Measurements from ENCODE around the gene EQTN. TPM values are rescaled to one million over a fixed set of nuclear protein-coding genes. Genes with fewer than 3 reads are reported as not detected.

EQTN gene
- polyA plus RNA-seq (2013, experiment 1 of 2): 0.48 TPM
- polyA plus RNA-seq (2013, experiment 2 of 2): not detected

DNA sequence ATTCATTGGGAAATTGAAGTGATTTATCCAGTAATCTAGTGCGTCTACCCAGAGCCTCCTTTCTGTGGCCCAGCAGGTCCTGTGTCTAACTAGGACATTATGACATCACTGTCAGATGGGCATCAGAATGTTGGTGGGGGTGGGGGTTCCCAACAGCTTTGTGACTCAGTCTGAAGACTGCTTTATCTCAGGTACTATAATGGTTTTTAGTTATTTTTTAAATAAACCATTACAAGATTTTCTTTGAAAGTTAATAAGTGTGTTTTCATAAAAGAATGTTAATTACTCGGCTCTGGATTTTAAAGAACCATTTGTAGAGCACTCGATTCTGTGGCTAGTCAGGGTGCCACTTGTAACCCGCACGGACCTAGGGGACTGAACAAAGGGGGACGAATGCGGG is at the start of gene EQTN:
Gene EQTN (minus strand): TSS at position 101 of the 400 bp plus-strand sequence. CDS start 95 bp downstream, at position 6.
- Histone ChIP-seq H3K4me1 (ENCODE audit: control insufficient read depth, insufficient read depth, low read length, poor library complexity, severe bottlenecking) (no peaks in the 10 kb centered on the region), H3K27ac (ENCODE audit: low read depth, low read length, severe bottlenecking) (no peak within 1 kb of the TSS), H3K9me3 (ENCODE audit: control insufficient read depth, low read length) (no peaks in the 10 kb centered on the region), H3K36me3 (ENCODE audit: control insufficient read depth, insufficient read depth, low read length) (no peaks in the 10 kb centered on the region), H3K4me3 (ENCODE audit: extremely low read depth, insufficient read depth, low read length, poor library complexity, severe bottlenecking) (no peak within 1 kb of the TSS)
- 77 to 90% methylated on average over 6 to 7 of the region's 7 CpGs for WGBS, 2 experiments (ENCODE audit: insufficient coverage in 2 of 2)

DNA sequence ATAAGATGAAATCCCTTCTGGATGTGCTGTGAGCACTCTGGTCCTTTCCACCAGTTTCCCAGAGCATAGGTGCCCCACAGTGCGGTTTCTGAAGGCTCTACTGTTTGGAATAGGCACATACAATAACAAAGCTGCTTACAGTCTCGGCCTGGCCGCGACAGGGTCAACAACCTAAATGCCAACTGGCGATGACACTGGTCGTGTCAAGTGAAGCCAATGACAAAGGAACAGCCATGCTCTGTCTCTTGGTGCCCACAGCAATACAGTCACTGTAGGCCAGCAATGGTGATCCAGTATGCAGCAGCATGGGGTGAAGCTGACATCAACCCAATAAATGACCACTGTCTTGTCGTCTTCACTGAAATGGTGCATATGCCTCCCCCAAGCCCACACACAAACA is 47.8 kb upstream of the EQTN start:
- Histone ChIP-seq H3K9me3 (ENCODE audit: control insufficient read depth, low read length) (no peaks in the 10 kb centered on the region), H3K4me1 (ENCODE audit: control insufficient read depth, insufficient read depth, low read length, poor library complexity, severe bottlenecking) (peaks cover 3% of the 10 kb centered on the region), H3K36me3 (ENCODE audit: control insufficient read depth, insufficient read depth, low read length) (no peaks in the 10 kb centered on the region), H3K4me3 (ENCODE audit: extremely low read depth, insufficient read depth, low read length, poor library complexity, severe bottlenecking) (no peak overlapping the region), H3K27ac (ENCODE audit: low read depth, low read length, severe bottlenecking) (no peak overlapping the region)
- 90 to 92% methylated on average over 6 of the region's 7 CpGs for WGBS, 2 experiments (ENCODE audit: insufficient coverage in 2 of 2)

DNA sequence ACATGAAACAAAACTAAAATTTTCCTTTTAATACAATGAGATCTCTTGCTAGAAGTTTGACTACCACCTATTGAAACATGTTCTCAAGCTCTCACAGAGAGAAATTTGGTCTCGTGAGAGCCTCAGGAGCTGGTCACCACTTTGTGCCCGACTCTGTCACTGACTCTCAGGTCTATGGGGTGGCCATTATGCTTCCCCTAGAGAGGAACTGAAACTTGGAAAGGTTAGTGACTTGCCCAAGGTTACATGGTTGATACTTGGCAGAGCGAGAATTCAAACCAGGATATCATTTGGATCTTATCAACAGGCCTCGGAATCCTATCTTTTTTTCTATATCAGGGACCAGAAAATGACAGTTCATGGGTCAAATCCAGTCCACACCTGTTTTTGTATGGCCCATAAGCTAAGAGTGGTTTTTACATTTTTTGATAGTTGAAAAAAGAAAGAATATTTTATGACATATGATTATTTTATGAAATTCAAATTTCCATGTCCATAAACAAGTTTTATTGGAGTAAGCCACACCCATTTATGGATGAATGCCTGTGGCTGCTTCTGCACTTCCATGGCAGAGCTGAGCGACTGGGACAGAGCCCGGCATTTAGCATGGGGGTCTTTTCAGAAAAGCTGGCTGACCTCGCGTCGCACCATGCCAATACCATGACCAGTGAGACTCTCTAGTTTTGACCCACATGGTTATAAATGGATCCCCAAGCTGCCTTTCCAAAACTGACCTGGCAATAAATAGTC is 44.8 kb upstream of the EQTN start:
- no peak overlapping the region for H3K4me3 ChIP-seq (ENCODE audit: extremely low read depth, insufficient read depth, low read length, poor library complexity, severe bottlenecking)
- no peaks in the 10 kb centered on the region for H3K36me3 ChIP-seq (ENCODE audit: control insufficient read depth, insufficient read depth, low read length)
- peak overlapping the region; percentile 17 for H3K27ac ChIP-seq (ENCODE audit: low read depth, low read length, severe bottlenecking)
- 89 to 98% methylated on average over 6 to 9 of the region's 9 CpGs for WGBS, 2 experiments (ENCODE audit: insufficient coverage in 2 of 2)
- no peaks in the 10 kb centered on the region for H3K9me3 ChIP-seq (ENCODE audit: control insufficient read depth, low read length)
- peaks cover 4% of the 10 kb centered on the region for H3K4me1 ChIP-seq (ENCODE audit: control insufficient read depth, insufficient read depth, low read length, poor library complexity, severe bottlenecking)

DNA sequence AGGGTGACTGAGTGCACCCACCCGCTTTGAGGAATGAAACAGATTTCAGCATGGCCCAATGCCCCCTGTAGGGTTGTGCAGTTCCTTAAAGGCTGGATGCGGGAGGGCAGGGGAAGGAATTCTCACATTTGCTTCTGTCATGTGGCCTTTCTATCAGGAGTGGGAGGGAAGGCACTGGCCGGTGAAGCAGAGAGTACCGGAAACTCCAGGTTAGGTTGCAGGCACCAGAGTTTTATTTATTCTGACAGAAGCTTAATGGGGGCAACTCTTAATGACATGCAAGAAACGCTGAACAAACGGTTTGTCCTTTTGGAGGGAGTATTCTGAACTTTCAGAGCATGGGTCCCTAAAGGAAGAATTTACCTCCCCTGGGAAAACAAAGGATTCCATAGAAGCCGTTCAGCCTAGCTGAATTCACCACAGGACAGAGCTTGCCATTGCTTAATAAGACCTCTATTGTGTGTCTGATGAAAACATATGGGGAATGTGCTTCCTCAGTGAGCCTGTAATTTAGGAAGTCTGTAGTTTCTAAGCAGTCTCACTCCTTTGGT is 44.1 kb upstream of the EQTN start:
- Histone ChIP-seq H3K27ac (ENCODE audit: low read depth, low read length, severe bottlenecking) (no peak overlapping the region), H3K4me3 (ENCODE audit: extremely low read depth, insufficient read depth, low read length, poor library complexity, severe bottlenecking) (no peak overlapping the region), H3K36me3 (ENCODE audit: control insufficient read depth, insufficient read depth, low read length) (no peaks in the 10 kb centered on the region), H3K9me3 (ENCODE audit: control insufficient read depth, low read length) (no peaks in the 10 kb centered on the region), H3K4me1 (ENCODE audit: control insufficient read depth, insufficient read depth, low read length, poor library complexity, severe bottlenecking) (peaks cover 4% of the 10 kb centered on the region)
- WGBS, 2 experiments (ENCODE audit: insufficient coverage in 2 of 2): 73 to 75% methylated on average over 1 to 5 of the region's 7 CpGs

DNA sequence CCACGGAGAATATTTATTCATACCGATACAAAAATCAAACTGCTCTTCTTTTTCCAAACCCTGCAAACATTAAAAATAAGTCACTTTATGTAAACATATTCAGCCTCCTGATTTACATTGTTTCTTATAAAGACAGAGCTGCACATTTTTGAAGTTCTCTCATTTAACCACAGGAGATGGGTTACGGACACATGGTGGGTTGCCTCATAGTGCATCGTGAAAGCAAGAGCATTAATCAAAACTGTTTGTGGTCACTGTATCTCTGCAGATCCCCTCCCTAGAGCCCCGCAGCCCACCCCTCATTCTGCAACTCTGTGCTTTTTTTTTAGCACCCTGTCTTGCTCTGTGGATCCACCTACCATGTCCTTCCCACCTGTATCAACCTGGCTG is 43.3 kb upstream of the EQTN start:
- no peak overlapping the region for H3K4me3 ChIP-seq (ENCODE audit: extremely low read depth, insufficient read depth, low read length, poor library complexity, severe bottlenecking)
- 91 to 93% methylated on average over 4 to 5 of the region's 5 CpGs for WGBS, 2 experiments (ENCODE audit: insufficient coverage in 2 of 2)
- no peaks in the 10 kb centered on the region for H3K36me3 ChIP-seq (ENCODE audit: control insufficient read depth, insufficient read depth, low read length)
- H3K4me1 ChIP-seq (ENCODE audit: control insufficient read depth, insufficient read depth, low read length, poor library complexity, severe bottlenecking): peaks cover 4% of the 10 kb centered on the region
- no peak overlapping the region for H3K27ac ChIP-seq (ENCODE audit: low read depth, low read length, severe bottlenecking)
- H3K9me3 ChIP-seq (ENCODE audit: control insufficient read depth, low read length): no peaks in the 10 kb centered on the region

DNA sequence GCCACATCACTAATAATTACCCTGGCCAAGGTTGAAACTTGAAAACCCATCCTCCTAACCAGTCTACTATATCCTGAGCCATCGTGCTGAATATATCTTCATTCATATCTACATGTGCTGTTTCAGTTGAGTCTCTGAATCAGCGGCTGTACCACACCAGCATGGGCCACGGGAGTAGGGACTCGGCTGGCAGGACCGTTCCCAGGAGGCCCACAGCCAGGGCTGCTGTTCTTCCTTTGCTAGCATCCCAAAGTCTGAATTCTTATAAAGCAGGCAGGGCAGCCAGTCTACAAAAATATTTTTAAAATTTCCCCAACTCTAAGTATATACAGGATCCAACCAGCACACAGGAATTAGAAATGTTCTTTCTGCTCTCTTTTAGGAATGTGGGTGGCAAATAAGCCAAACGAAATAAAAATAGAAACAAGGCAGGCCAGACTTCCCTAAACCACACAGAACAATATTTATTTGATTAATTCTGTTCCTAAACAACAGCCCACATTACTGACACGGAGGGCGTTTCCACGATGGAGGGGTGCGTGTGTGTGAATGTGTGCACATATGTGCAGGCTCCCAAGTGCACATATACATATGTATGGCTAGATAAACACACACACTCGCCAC is 42.8 kb upstream of the EQTN start:
- H3K4me3 ChIP-seq (ENCODE audit: extremely low read depth, insufficient read depth, low read length, poor library complexity, severe bottlenecking): no peak overlapping the region

DNA sequence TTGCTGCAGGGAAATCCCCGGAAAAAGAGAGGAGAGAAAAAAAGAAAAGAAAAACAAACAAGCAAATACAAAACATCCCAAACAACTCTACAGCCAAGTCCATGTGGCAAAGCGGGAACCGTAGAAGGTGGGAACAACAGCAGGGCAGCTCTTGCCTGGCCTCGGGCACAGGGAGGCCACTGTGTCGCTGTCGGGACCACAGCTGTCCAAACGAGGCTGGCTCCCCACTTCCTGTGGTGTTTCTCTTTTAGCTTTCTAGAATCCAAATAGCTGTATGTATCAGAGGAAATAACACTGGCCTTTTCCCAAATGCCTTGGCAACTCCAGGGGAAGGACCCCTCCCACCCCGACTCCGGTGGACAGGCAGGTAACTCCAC is 41.6 kb upstream of the EQTN start:
- no peak overlapping the region for H3K27ac ChIP-seq (ENCODE audit: low read depth, low read length, severe bottlenecking)
- no peaks in the 10 kb centered on the region for H3K36me3 ChIP-seq (ENCODE audit: control insufficient read depth, insufficient read depth, low read length)
- H3K4me3 ChIP-seq (ENCODE audit: extremely low read depth, insufficient read depth, low read length, poor library complexity, severe bottlenecking): no peak overlapping the region
- no peaks in the 10 kb centered on the region for H3K9me3 ChIP-seq (ENCODE audit: control insufficient read depth, low read length)
- H3K4me1 ChIP-seq (ENCODE audit: control insufficient read depth, insufficient read depth, low read length, poor library complexity, severe bottlenecking): peaks cover 4% of the 10 kb centered on the region
- 93 to 95% methylated on average over 4 to 8 of the region's 9 CpGs for WGBS, 2 experiments (ENCODE audit: insufficient coverage in 2 of 2)

More for the DNA sequence above, 42.8 kb upstream of the EQTN start:
- 87 to 97% methylated on average over 5 to 6 of the region's 11 CpGs for WGBS, 2 experiments (ENCODE audit: insufficient coverage in 2 of 2)
- H3K36me3 ChIP-seq (ENCODE audit: control insufficient read depth, insufficient read depth, low read length): no peaks in the 10 kb centered on the region
- H3K4me1 ChIP-seq (ENCODE audit: control insufficient read depth, insufficient read depth, low read length, poor library complexity, severe bottlenecking): peaks cover 4% of the 10 kb centered on the region
- H3K9me3 ChIP-seq (ENCODE audit: control insufficient read depth, low read length): no peaks in the 10 kb centered on the region
- no peak overlapping the region for H3K27ac ChIP-seq (ENCODE audit: low read depth, low read length, severe bottlenecking)

DNA sequence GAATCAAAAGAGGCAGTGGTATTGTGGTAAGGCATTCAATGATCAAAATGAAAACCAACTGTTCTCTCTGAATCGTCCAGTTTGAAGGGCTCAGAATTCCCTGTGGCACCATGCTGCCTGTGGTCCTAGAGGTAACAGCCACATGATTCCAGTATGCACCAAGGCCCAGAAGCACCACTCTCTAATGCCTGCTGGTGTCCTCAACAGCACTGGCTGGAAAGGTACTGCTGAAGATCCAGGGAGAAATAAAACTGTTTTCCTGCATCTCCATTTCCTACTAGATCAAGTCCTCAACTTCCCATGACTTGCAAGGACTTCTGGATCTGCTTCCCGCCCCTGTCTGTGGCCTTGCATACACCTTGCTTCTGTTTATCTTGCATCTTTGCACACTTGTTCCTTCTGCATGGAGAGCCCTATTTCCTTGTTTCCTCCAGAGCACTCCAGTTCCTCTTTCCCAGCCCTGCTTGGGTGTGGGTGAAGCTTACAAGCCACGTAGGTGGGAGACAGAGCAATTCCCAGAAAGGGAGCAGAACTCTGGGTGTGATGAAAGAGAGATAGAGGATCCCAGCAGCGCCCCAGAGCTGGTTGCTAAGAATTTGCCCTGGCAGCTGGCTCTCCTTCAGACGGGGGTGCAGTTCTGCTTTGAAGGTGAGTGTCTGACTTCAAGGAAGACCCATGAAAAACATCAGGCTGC is 41.0 kb upstream of the EQTN start:
- 83 to 96% methylated on average over 4 of the region's 5 CpGs for WGBS, 2 experiments (ENCODE audit: insufficient coverage in 2 of 2)
- no peak overlapping the region for H3K4me3 ChIP-seq (ENCODE audit: extremely low read depth, insufficient read depth, low read length, poor library complexity, severe bottlenecking)
- no peaks in the 10 kb centered on the region for H3K9me3 ChIP-seq (ENCODE audit: control insufficient read depth, low read length)
- H3K36me3 ChIP-seq (ENCODE audit: control insufficient read depth, insufficient read depth, low read length): no peaks in the 10 kb centered on the region
- peaks cover 4% of the 10 kb centered on the region for H3K4me1 ChIP-seq (ENCODE audit: control insufficient read depth, insufficient read depth, low read length, poor library complexity, severe bottlenecking)
- H3K27ac ChIP-seq (ENCODE audit: low read depth, low read length, severe bottlenecking): no peak overlapping the region

DNA sequence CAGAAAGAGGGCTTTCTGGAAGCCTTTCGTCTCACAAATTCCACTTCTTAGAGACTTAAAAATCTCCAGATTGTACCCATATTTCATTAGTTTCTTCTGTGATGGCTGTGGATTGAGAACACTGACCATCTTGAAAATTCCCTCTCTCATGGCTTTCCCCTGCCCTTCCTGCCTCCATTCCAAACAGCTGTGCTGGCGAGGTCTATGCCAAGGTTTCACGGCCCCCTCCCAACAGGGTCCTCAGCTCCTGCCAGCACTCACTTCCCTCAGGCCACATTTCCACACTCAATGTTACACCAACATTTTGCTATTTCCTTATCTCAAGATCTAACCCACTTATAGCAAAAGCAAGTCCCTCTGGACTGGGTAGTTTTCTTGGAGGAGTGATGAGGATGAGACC is 40.3 kb upstream of the EQTN start:
- no peaks in the 10 kb centered on the region for H3K9me3 ChIP-seq (ENCODE audit: control insufficient read depth, low read length)
- WGBS, 2 experiments (ENCODE audit: insufficient coverage in 2 of 2): 77 to 100% methylated on average over 2 of the region's 3 CpGs
- H3K27ac ChIP-seq (ENCODE audit: low read depth, low read length, severe bottlenecking): no peak overlapping the region
- H3K36me3 ChIP-seq (ENCODE audit: control insufficient read depth, insufficient read depth, low read length): no peaks in the 10 kb centered on the region
- peaks cover 4% of the 10 kb centered on the region for H3K4me1 ChIP-seq (ENCODE audit: control insufficient read depth, insufficient read depth, low read length, poor library complexity, severe bottlenecking)
- no peak overlapping the region for H3K4me3 ChIP-seq (ENCODE audit: extremely low read depth, insufficient read depth, low read length, poor library complexity, severe bottlenecking)

DNA sequence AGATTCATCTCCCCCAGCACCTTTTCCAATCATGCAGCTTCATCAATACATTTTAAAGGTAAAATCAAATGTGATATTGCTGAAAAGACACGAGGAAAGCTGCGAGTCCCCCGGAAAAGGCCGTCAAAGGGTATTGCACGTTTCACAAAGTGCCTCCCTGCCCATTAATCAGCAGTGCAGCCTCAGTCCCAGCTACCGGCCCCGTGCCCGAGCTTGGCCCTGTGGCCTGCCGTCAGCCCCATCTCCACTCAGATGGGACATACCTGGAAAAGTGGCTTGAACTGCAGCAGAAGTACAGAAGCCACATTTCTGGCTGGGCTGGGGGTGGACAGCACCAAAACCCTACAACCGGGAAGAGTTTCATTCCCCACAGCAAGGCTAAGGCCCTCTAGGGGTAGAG is 39.9 kb upstream of the EQTN start:
- Histone ChIP-seq H3K4me1 (ENCODE audit: control insufficient read depth, insufficient read depth, low read length, poor library complexity, severe bottlenecking) (peaks cover 4% of the 10 kb centered on the region), H3K27ac (ENCODE audit: low read depth, low read length, severe bottlenecking) (no peak overlapping the region), H3K9me3 (ENCODE audit: control insufficient read depth, low read length) (no peaks in the 10 kb centered on the region), H3K4me3 (ENCODE audit: extremely low read depth, insufficient read depth, low read length, poor library complexity, severe bottlenecking) (no peak overlapping the region), H3K36me3 (ENCODE audit: control insufficient read depth, insufficient read depth, low read length) (no peaks in the 10 kb centered on the region)
- WGBS, 2 experiments (ENCODE audit: insufficient coverage in 2 of 2): 95% methylated on average over 8 to 9 of the region's 10 CpGs

Measured in mesodermal cell (in vitro differentiated cells).